NB4 (cell line): ENCODE measurements around the gene TOP1.

ENCODE experiments used
- CTCF ChIP-seq: IDR thresholded peaks from one replicate; pipeline ENCODE4 v1.5.1; 2012; ENCODE audit warnings: low read depth, low read length
- MYC ChIP-seq: IDR thresholded peaks from 2 replicates; pipeline ENCODE4 v1.6.1; 2011; ENCODE audit warnings: low read depth, low read length
- POLR2A ChIP-seq: IDR thresholded peaks from 2 replicates; pipeline ENCODE4 v1.6.1; 2011; ENCODE audit warnings: mild to moderate bottlenecking; ENCODE audit not compliant: insufficient read length; ENCODE audit errors: extremely low read depth

- TF ChIP-seq CTCF (no peak), MYC (no peak), POLR2A (no peak)
These were observed 70.2 kb downstream of the TOP1 start for GRCh38 chr20:41098703-41099250.
